ENCODE measurements around the gene TRAF1. TPM values are rescaled to one million over a fixed set of nuclear protein-coding genes. Genes with fewer than 3 reads are reported as not detected.

TRAF1 gene
- total and polyA plus RNA-seq, 8 donors = 1.3 to 8.1 (median 2.4) TPM

GRCh38 chr9:120942186-120943001 is 15.8 kb upstream of the TRAF1 start:
- H3K27ac ChIP-seq = peak overlapping the region in 3 of 4 donors; percentile 33 to 47 (median 34)

DNA sequence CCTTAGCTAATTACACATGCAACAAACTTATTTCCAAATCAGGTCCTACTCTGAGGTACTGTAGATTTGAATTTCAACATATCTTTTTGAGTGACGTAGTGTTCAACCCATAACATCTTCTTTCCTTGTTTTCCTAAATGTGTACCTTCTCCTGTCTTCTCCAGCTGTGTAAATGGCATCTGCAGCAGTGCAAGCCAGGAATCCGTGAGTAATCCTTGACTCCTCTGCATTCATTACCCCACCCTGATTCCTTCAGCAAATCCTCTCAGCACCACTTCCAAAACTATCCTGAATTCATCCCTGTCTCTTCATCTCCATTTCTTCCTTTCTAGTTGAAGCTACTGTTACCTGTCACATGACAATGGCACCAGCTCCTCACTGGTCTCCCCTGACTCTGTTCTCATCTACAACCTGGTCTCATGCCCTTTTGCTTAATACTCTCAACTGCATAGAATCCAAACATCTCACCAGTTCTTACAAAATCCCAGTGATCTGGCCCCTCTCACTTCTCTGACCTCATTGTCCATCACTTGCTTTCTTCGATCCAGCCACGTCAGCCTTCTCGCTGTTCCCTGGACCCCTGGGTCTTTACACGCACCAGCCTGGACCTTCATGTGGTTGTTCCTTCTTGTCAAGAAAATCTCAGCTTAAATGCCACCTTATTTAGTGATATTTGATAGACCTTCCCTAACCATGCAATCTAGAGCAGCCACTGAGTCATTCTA is 14.6 kb upstream of the TRAF1 start:
- intact Hi-C loops (cut with DNase I) = no loop called here
- no peak for FAIRE-seq
- no peak for ATAC-seq

More at GRCh38 chr9:120942186-120943001, 15.8 kb upstream of the TRAF1 start:
- H3K4me1 ChIP-seq = no peaks in the 10 kb centered on the region
- H3K4me3 ChIP-seq = no peak overlapping the region
- TF ChIP-seq, protein P1, sequence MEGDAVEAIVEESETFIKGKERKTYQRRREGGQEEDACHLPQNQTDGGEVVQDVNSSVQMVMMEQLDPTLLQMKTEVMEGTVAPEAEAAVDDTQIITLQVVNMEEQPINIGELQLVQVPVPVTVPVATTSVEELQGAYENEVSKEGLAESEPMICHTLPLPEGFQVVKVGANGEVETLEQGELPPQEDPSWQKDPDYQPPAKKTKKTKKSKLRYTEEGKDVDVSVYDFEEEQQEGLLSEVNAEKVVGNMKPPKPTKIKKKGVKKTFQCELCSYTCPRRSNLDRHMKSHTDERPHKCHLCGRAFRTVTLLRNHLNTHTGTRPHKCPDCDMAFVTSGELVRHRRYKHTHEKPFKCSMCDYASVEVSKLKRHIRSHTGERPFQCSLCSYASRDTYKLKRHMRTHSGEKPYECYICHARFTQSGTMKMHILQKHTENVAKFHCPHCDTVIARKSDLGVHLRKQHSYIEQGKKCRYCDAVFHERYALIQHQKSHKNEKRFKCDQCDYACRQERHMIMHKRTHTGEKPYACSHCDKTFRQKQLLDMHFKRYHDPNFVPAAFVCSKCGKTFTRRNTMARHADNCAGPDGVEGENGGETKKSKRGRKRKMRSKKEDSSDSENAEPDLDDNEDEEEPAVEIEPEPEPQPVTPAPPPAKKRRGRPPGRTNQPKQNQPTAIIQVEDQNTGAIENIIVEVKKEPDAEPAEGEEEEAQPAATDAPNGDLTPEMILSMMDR (IDR thresholded peaks at IDR 0.05) = no peak
- H3K9me3 ChIP-seq = no peaks in the 10 kb centered on the region
- FAIRE-seq (no peak), ATAC-seq (peak; percentile 7 to 65 (median 54)), DNase-seq (peak in 1 of 6 donors; percentile 31)
- intact Hi-C loops (cut with DNase I) = no loop called here
- WGBS, 2 donors = 53 to 54% methylated on average over 8 of the region's 8 CpGs
- no peaks in the 10 kb centered on the region for H3K27me3 ChIP-seq
- H3K36me3 ChIP-seq = no peaks in the 10 kb centered on the region

GRCh38 chr9:120940573-120940972 is 14.0 kb upstream of the TRAF1 start:
- Histone ChIP-seq H3K36me3 (no peaks in the 10 kb centered on the region), H3K9me3 (no peaks in the 10 kb centered on the region), H3K4me3 (no peak overlapping the region), H3K27me3 (no peaks in the 10 kb centered on the region), H3K4me1 (peaks cover 8 to 9% (median 9%) of the 10 kb centered on the region in 3 donors), H3K27ac (no peak overlapping the region)
- intact Hi-C loops (cut with DNase I) = no loop called here
- DNase-seq (no peak), ATAC-seq (no peak), FAIRE-seq (no peak)
- TF ChIP-seq, protein P1 (IDR thresholded peaks at IDR 0.05) = no peak
- 84 to 96% methylated on average over 10 of the region's 10 CpGs for WGBS, 2 donors

More for the DNA sequence above, 14.6 kb upstream of the TRAF1 start:
- TF ChIP-seq, protein P1 (IDR thresholded peaks at IDR 0.05) = no peak
- Histone ChIP-seq H3K27me3 (no peaks in the 10 kb centered on the region), H3K9me3 (no peaks in the 10 kb centered on the region), H3K27ac (no peak overlapping the region), H3K4me3 (no peak overlapping the region), H3K36me3 (no peaks in the 10 kb centered on the region), H3K4me1 (peaks cover 2% of the 10 kb centered on the region in 3 donors)
- no peak for DNase-seq
- 89 to 94% methylated on average over 6 of the region's 6 CpGs for WGBS, 2 donors

GRCh38 chr9:120938851-120939250 is 12.3 kb upstream of the TRAF1 start:
- no peaks in the 10 kb centered on the region for H3K27me3 ChIP-seq
- ATAC-seq (no peak), FAIRE-seq (no peak), DNase-seq (no peak)
- intact Hi-C loops (cut with DNase I) = loop anchor here in 1 of 3 donors (10.0 kb wide), 1 partner anchor 184 kb away; no protein-coding TSS in a partner anchor
- no peaks in the 10 kb centered on the region for H3K36me3 ChIP-seq
- H3K4me1 ChIP-seq = peaks cover 15 to 19% (median 17%) of the 10 kb centered on the region in 3 donors
- TF ChIP-seq, protein P1 (IDR thresholded peaks at IDR 0.05) = no peak
- 84 to 94% methylated on average over 3 of the region's 3 CpGs for WGBS, 2 donors
- H3K27ac ChIP-seq = no peak overlapping the region
- H3K9me3 ChIP-seq = no peaks in the 10 kb centered on the region
- no peak overlapping the region for H3K4me3 ChIP-seq

Data from pancreas (tissue), 10 donors.